Keratinocyte (primary cell): ENCODE results near the gene SIN3A. TPM values are rescaled to one million over a fixed set of nuclear protein-coding genes. Genes with fewer than 3 reads are reported as not detected.

Experiments used
- DNase-seq: peaks from one replicate; pipeline ENCODE4 v3.0.0-alpha.2; 2011; ENCODE audit warnings: low read depth, missing footprints, low spot score
- FAIRE-seq: peaks from 2 replicates; lab custom pipeline; 2011; peaks lifted over from hg19 to GRCh38; lab: Jason Lieb, UNC
- H2AFZ ChIP-seq: 2 replicates; pipeline ENCODE4 v1.6.0; 2012; ENCODE audit warnings: low read length, control low read depth, inconsistent platforms; ENCODE audit not compliant: control insufficient read depth
- H3K27ac ChIP-seq: 2 replicates; pipeline ENCODE4 v1.5.1; 2011; ENCODE audit warnings: low read length; ENCODE audit not compliant: control insufficient read depth, insufficient read depth
- H3K27me3 ChIP-seq: 3 replicates; pipeline ENCODE4 v1.6.0; 2011; ENCODE audit warnings: low read length; ENCODE audit not compliant: control insufficient read depth, insufficient read depth; ENCODE audit errors: extremely low read depth
- H3K36me3 ChIP-seq, 2 experiments: 2 replicates in 1 of 2; 3 replicates in 1 of 2; pipeline ENCODE4 v1.5.1; 2011; ENCODE audit warnings: low read length in 2 of 2, mild to moderate bottlenecking in 1 of 2; ENCODE audit not compliant: control insufficient read depth in 2 of 2, insufficient read depth in 2 of 2; ENCODE audit errors: extremely low read depth in 1 of 2
- H3K4me1 ChIP-seq: 3 replicates; pipeline ENCODE4 v1.5.1; 2011; ENCODE audit warnings: low read length; ENCODE audit not compliant: control insufficient read depth, insufficient read depth; ENCODE audit errors: extremely low read depth
- H3K4me2 ChIP-seq: 3 replicates; pipeline ENCODE4 v1.6.0; 2011; ENCODE audit warnings: low read depth, low read length; ENCODE audit not compliant: control insufficient read depth, insufficient read depth; ENCODE audit errors: extremely low read depth
- H3K4me3 ChIP-seq, 3 experiments: fragments of 200-600 bp in 1 of 3; sonication (generic) in 1 of 3; 2 replicates in 2 of 3; 3 replicates in 1 of 3; pipeline ENCODE4 v1.5.1; 2011 to 2016; ENCODE audit warnings: low read length in 3 of 3, mild to moderate bottlenecking in 3 of 3, control low read depth in 2 of 3, inconsistent platforms in 1 of 3, low read depth in 1 of 3, mixed read lengths in 1 of 3, mixed run types in 1 of 3, moderate library complexity in 1 of 3; ENCODE audit not compliant: control insufficient read depth in 2 of 3, insufficient read depth in 2 of 3; ENCODE audit errors: extremely low read depth in 1 of 3
- H3K79me2 ChIP-seq: 2 replicates; pipeline ENCODE4 v1.6.0; 2012; ENCODE audit warnings: low read length; ENCODE audit not compliant: control insufficient read depth, insufficient read depth
- H3K9ac ChIP-seq: 3 replicates; pipeline ENCODE4 v1.6.0; 2011; ENCODE audit warnings: low read length; ENCODE audit not compliant: control insufficient read depth, insufficient read depth; ENCODE audit errors: extremely low read depth
- H3K9me1 ChIP-seq: 3 replicates; pipeline ENCODE4 v1.6.0; 2011; ENCODE audit warnings: low read length; ENCODE audit not compliant: control insufficient read depth, insufficient read depth; ENCODE audit errors: extremely low read depth
- H3K9me3 ChIP-seq: 2 replicates; pipeline ENCODE4 v1.5.1; 2012; ENCODE audit warnings: low read depth, low read length; ENCODE audit not compliant: control insufficient read depth
- H4K20me1 ChIP-seq: 3 replicates; pipeline ENCODE4 v1.6.0; 2011; ENCODE audit warnings: low read length; ENCODE audit not compliant: control insufficient read depth, insufficient read depth; ENCODE audit errors: extremely low read depth
- CTCF ChIP-seq, 3 experiments: IDR thresholded peaks in 1 of 3; conservative IDR thresholded peaks in 1 of 3; optimal IDR thresholded peaks in 1 of 3; 2 replicates in 2 of 3; 3 replicates in 1 of 3; pipeline versions ENCODE3 to v1.5.1; 2011; ENCODE audit warnings: low read length in 3 of 3, mild to moderate bottlenecking in 3 of 3, moderate library complexity in 2 of 3, control low read depth in 1 of 3, inconsistent platforms in 1 of 3; ENCODE audit not compliant: insufficient read depth in 2 of 3; ENCODE audit errors: extremely low read depth in 1 of 3
- EZH2 ChIP-seq: IDR thresholded peaks from one replicate; pipeline ENCODE4 v1.6.1; 2012; ENCODE audit warnings: inconsistent platforms, mild to moderate bottlenecking, low read length, moderate library complexity
- dilution Hi-C: fragments of 300-500 bp; cut with MboI; formaldehyde crosslinking; loops from one replicate; pipeline ENCODE4 v1.7.0; 2020; ENCODE audit warnings: low sequenced_read_pairs; ENCODE audit not compliant: extremely low pct_ligation_motif_present
- polyA plus RNA-seq, 5 experiments: library from polyadenylated mRNA; depleted of rRNA in 3 of 5; stranded (reverse) in 3 of 5; stranded (forward) in 1 of 5; unstranded in 1 of 5; fragments of >200 nt; gene quantifications; 1 replicate in 1 of 5; 2 replicates in 3 of 5; 3 replicates in 1 of 5; pipeline versions ENCODE4 v1.2.1 to v1.2.3, GENCODE V29; 2011 to 2012; ENCODE audit warnings: missing spikeins in 2 of 5, low read depth in 1 of 5, low replicate concordance in 1 of 5

Gene SIN3A
- polyA plus RNA-seq, 1 donor (not counting 4 experiments of a cell fraction or from before 2014, with no cell fraction given) = 19.4 TPM

GRCh38 chr15:75460646-75461045 lies 9.2 kb upstream of the SIN3A start:
- Histone ChIP-seq H3K36me3 (peaks cover 0 to 2% of the 10 kb centered on the region in 2 experiments), H3K9me3 (no peaks in the 10 kb centered on the region), H4K20me1 (no peaks in the 10 kb centered on the region)

GRCh38 chr15:75459581-75459980 lies 8.1 kb upstream of the SIN3A start:
- no peak overlapping the region for H3K4me2 ChIP-seq
- no peaks in the 10 kb centered on the region for H3K9me1 ChIP-seq
- FAIRE-seq = no peak
- no peaks in the 10 kb centered on the region for H3K9me3 ChIP-seq
- no peak overlapping the region for H3K27ac ChIP-seq
- no peak for TF ChIP-seq EZH2
- TF ChIP-seq CTCF (optimal IDR thresholded peaks at IDR 0.05 in 1 of 3, IDR thresholded peaks at IDR 0.05 in 1 of 3, conservative IDR thresholded peaks at IDR 0.05 in 1 of 3; ENCODE audit: extremely low read depth in 1 of 3, insufficient read depth in 2 of 3, low read length in 3 of 3) = no peak
- H3K4me1 ChIP-seq = peaks cover 11% of the 10 kb centered on the region
- no peaks in the 10 kb centered on the region for H3K79me2 ChIP-seq
- no peak overlapping the region for H3K4me3 ChIP-seq
- no peak overlapping the region for H2AFZ ChIP-seq
- DNase-seq = no peak
- no peaks in the 10 kb centered on the region for H3K36me3 ChIP-seq
- H4K20me1 ChIP-seq = no peaks in the 10 kb centered on the region
- dilution Hi-C loops = no loop called here
- no peak overlapping the region for H3K9ac ChIP-seq
- no peaks in the 10 kb centered on the region for H3K27me3 ChIP-seq

More at GRCh38 chr15:75460646-75461045, 9.2 kb upstream of the SIN3A start:
- H3K27ac ChIP-seq = no peak overlapping the region
- H3K4me3 ChIP-seq = no peak overlapping the region
- dilution Hi-C loops = no loop called here
- no peaks in the 10 kb centered on the region for H3K27me3 ChIP-seq
- DNase-seq = no peak
- no peak for FAIRE-seq
- peaks cover 11% of the 10 kb centered on the region for H3K4me1 ChIP-seq
- H2AFZ ChIP-seq = no peak overlapping the region
- H3K4me2 ChIP-seq = no peak overlapping the region
- no peak overlapping the region for H3K9ac ChIP-seq
- H3K79me2 ChIP-seq = no peaks in the 10 kb centered on the region
- TF ChIP-seq CTCF (optimal IDR thresholded peaks at IDR 0.05 in 1 of 3, IDR thresholded peaks at IDR 0.05 in 1 of 3, conservative IDR thresholded peaks at IDR 0.05 in 1 of 3; ENCODE audit: extremely low read depth in 1 of 3, insufficient read depth in 2 of 3, low read length in 3 of 3) (no peak), EZH2 (no peak)
- no peaks in the 10 kb centered on the region for H3K9me1 ChIP-seq
